Fibroblast of skin of left quadriceps (primary cell): Measurements from ENCODE around the gene MFSD2B.
A peak's percentile ranks its signal among the peaks of the same experiment; 100 is the strongest.
"Not testable (repeated sequence)": the region's sequence is repeated elsewhere in the genome, so short reads cannot be mapped to it uniquely, and the experiment has no call there.

Experiments
- DNase-seq, 2 experiments: peaks; one replicate each; pipeline ENCODE4 v3.0.0-alpha.2; 2013; ENCODE audit warnings: low read depth in 2 of 2

The MFSD2B gene, protein sequence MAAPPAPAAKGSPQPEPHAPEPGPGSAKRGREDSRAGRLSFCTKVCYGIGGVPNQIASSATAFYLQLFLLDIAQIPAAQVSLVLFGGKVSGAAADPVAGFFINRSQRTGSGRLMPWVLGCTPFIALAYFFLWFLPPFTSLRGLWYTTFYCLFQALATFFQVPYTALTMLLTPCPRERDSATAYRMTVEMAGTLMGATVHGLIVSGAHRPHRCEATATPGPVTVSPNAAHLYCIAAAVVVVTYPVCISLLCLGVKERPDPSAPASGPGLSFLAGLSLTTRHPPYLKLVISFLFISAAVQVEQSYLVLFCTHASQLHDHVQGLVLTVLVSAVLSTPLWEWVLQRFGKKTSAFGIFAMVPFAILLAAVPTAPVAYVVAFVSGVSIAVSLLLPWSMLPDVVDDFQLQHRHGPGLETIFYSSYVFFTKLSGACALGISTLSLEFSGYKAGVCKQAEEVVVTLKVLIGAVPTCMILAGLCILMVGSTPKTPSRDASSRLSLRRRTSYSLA

DNA sequence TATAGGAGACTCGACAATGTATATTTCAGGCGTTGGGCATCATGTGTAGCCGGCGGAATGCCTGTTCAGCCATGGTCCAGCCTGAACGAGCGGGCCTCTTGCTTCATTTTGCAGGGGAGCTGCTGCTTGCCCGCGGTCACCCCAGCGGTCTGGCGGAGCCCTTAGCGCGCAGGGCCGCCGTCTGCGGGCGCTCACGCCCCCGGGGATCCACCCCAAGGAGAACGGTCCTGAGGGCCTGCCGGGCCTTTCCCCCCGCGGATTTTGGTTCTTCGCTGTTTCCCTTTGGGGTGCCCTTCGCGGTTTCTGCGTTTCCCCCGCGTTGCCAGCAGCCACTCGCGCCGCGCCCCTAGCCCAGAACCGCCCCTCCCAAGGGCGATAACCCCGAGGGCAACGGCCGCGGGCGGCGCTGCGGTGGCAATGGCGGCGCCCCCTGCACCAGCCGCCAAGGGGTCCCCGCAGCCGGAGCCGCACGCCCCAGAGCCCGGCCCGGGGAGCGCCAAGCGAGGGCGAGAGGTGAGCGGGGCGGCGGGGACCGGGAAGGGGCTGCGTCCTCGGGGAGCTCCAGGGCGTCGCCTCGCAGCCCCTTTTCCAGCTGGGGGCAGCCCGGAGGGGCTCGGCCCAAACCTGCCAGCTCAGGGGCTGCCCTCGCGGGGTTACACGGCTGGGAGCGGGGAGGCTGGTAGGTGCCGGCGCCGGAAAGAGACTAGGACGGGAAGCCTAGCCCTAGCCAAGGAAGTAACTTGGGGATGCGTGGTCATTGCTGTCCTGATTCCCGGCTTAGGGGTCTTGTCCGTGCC, at the start of gene MFSD2B:
Gene MFSD2B, plus strand, starts transcription at position 406 of the 797 bp plus-strand sequence. Its CDS starts 12 bp downstream, at position 418.
- no peak for DNase-seq

DNA sequence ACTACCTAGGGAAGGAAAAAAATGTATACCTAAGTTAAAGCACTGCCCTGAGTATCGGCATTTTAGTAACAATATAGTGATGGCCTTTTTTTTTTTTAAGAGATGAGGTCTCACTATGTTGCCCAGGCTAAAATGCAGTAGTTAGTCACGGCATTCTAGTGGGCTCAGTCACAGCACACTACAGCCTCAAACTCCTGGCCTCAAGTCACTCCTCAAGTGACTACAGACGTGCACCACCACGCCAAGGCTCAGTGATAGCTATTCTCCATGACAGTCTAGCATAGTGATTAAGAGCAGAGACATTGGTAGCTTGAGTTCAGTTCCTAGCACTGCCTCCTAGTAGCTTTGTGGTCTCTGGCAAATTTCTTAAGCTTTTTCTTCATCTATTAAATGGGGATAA, 42.0 kb upstream of the MFSD2B start:
- no peak for DNase-seq

DNA sequence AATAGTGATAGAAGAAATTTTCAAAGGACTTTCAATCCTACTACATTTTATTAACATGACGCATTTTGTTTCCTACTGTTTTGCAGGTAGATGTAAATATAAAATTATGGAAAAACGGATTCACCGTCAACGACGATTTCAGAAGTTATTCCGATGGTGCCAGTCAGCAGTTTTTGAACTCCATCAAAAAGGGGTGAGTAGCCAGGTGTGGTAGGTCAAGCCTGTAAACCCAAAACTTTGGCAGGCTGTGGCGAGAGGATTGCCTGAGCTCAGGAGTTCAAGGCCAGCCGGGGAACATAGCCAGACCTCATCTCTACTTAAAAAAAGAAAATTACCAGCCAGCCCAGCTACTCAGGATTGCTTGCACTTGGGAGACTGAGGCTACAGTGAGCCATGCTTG, 33.0 kb upstream of the MFSD2B start:
- DNase-seq, result no peak

DNA sequence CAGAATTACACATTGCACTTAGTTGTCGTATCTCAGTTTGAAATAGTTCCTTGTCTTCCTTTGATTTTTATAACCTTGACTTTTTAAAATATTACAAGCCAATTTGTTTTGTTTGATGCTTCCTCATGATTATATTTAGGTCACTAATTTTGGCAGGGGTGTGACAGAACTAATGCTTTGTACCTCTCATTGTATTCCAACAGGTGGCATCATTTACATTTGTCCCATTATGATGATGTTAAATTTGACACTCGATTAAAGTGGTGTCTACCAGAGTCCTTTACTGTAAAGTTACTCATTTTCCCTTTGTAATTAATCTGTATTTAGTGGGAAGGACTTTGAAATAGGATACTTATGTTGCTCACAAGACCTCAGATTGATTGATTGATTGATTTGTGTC, 21.5 kb upstream of the MFSD2B start:
- no peak for DNase-seq

DNA sequence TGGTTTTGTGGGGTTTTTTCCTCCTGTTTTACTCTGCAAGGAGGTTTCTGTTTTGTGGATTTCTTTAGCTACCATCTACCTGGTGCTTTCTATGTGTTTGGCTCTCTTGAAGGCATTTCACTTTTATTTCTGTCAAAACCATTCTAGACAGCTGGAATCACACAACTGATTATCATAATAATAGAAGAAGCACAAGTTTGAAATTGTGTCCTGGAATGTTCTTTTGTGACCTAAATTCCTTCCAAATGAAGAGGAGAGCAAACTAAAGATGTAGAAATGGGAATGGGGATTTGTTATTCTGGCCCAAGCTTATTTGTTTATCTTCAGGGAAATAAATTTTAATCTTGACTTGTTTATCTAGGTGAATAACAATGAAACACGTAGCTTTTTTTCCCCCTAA, 17.0 kb upstream of the MFSD2B start:
- DNase-seq, result no peak

DNA sequence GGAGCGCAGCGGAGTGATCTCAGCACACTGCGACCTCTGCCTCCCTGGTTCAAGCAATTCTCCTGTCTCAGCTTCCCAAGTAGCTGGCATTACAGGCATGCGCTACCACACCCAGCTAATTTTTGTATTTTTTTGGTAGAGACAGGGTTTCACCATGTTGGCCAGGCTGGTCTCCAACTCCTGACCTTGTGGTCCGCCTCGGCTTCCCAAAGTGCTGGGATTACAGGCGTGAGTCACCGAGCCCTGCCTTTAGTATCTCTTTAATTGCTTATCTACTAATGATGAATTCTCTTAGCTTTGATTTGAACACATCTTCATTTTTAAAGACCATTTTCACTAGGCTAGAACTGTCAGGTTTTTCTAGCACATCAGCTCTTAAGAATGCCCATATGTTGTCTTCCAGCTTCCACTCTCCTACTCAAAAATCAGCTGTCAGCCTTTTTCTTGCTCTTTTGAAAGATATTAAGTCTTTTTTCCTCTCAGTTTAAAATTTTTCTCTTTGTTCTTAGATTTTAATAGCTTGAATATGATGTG, 16.1 kb upstream of the MFSD2B start:
- DNase-seq, result no peak

DNA sequence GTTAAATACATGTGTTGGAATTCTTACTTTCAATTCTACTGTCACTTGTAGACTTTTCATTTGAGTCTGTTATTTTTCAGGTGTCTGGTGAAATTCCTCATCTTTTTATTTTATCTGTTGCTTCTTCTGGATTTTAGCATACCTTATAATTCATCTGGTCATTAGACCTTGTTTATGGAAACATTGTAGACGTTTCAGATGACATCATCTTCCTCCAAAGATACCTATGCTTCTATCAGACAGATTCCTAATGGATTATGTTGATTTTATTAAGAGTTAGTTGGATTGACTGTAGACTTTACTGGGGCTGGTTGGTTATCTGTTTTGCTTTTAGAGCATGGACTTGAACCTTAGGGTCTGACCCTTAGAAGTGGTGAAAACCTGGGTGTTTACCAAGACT, 15.3 kb upstream of the MFSD2B start:
- no peak for DNase-seq

DNA sequence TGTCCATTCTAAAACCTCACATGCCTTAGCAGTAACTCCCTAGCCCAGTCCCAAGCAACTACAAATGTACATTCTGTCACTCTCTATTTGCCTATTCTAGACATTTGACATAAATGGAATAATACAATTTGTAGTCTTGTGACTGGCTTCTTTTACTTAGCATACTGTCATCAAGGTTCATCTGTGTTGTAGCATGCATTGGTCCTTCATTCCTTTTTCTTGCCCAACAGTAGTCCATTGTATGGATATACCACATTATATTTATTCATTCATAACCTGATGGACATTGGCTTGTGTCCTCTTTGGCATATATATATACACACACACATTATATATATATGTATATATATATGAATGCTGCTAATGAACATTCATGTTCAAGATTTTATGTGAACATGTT, 2.2 kb upstream of the MFSD2B start:
- no peak for DNase-seq

DNA sequence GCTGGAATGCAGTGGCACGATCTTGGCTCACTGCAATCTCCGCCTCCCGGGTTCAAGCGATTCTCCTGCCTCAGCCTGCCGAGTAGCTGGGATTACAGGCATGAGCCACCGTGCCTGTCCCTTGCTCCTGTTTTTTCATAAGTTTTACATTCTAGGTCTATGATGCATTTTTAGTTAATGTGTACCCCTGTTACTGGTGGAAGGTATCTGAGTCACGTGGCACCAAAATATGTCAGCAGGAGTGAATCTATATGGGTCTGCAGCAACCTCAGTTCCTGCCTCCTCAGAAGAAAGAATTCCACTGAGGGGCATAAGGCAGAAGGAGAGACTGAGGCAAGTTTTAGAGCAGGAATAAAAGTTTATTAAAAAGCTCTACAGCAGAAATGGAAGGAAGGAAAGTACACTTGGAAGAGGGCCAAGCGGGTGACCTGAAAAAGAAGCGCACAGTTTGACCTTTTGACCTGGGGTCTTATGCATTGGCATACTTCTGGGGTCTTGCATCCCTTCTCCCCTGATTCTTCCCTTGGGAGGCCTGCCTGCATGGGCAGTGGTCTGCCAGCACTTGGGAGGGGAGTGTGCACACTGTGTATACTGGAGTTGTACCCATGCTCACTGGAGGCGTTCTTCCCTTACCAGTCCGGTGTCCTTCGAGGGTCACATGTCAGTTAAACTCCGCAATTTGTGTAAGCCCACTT, 1.1 kb upstream of the MFSD2B start:
- no peak for DNase-seq

DNA sequence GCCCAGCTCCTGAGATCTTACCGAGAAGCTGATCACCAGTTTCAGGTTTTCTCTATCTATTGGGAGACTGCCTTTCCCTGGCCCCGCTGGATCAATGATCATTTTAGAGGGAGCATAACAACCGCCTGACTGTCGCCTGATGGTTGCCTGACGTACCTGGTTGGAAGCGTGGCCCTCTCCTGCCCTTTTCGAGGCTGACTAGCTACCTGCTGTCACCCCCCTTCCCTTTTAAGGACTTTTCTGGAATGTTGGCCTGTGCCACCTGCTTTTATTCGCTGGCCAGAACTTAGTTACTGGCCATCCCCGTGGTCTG, 562 bp upstream of the MFSD2B start:
- no peak for DNase-seq

DNA sequence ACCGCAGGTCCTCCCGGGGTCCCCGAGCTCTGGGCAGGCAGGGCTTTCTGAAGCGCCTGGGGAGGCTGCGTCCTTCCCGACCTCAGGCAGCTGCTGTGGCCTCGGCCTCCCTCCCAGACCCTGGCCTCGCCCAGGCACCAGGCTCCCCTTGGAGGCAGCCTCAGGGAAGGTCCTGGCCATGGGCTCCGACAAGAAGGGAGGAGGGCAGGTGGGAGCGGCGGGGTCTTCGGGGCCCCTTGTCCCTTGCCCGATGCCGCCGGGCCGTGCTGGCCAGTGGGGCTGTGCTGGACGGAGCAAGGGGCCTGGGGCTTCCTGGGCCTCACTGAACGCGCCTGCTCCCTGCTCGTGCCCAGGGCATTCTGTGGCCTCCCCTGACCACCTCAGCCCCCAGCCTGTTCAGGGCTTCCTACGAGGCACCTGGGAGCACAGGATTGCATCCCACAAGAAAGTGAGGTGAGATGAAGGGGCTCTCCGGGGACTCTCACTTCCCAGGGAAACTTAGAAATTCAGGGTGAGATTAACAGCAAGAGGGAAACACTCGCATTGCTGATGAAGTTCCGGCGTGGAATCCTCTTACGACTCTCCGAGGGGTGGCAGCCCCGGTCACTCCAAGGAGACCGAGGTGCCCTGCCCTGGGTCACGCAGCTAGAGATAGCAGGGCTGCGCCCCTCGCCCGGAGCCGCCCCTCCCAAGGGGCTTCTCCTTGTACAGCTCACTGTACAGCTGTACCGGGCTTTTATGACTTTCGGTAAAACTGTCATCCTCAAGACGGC, 778 bp downstream of the MFSD2B start:
- DNase-seq, result no peak

DNA sequence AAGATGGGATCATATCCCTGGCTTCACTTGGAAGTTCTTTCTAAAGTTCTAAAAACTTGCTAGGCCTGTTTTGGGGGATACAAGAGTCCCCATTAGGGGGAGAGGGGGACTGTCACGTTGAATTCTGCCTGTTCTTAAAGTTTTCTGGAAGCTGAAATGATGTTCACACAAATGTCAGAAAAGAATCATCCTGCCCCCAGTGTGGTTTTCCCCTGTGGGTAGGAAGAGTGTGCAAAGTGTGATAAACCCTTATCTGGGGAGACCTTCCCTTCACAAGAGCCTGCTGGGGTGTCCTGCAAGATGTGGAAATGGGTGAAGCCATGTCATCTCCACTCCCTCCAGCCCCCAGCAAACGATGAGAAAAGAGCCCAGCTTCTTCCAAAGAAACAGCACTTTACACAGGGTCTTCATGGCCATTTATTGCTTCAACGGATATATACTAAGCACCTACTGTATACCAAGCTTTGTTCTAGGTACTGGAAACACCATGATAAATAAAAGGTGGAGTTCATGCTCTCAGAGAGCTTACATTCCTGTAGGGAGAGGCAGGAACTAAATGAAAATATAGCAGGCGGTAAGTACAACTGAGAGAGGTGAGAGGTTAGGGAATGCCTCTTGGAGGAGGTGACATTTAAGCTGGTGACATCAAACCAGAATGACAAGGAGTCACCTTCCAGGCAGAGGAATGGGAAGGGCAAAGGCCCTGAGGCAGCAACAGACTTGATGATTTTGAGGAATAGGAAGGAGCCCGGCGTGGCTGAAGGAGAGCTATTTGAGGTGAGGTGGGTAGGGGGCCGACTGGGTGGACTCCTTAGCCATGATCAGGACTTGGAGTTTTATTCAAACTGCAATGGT, 1.6 kb downstream of the MFSD2B start:
- no peak for DNase-seq

DNA sequence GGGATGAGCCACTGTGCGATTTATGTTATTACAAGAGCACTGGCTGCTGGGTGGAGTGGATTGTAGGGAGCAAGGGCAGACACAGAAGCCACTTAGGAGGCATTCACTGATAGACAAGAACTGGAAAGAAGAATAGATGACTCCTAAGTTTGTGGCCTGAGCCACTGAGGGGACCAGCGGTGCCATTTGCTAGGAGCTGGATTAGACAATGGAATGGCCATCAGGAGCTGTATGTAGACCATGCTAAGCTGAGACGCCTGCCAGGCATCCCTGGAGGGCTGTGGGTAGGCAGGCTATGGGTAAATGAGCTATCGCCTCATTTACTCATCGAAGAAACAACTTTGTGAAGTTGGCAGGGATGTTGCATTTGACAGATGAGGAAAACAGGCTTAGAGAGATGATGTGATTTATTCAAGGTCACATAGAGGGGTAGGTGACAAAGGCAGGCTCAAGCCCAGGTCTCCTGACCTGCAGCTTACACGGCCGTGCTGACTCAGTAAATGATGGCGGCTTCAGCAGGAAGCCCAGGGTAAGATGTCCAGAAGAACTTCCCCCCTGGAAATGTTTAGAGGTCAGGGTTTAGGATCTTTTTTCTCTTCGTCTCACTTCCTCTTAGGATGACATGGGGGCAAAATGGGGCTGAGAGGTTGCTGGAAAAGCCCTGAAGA, 2.8 kb downstream of the MFSD2B start:
- no peak for DNase-seq

DNA sequence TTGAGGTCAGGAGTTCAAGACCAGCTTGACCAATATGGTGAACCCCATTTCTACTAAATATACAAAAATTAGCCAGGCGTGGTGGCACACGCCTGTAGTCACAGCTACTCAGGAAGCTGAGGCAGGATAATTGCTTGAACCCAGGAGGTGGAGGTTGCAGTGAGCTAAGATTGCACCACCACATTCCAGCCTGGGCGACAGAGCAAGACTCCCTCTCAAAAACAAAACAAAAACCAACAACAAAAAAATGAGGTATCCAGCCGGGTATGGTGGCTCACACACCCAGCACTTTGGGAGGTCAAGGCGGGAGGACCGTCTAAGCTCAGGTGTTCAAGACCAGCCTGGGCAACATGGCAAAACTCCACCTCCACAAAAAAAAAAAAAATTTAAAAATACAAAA, 5.0 kb downstream of the MFSD2B start:
- DNase-seq, result not testable (repeated sequence)

DNA sequence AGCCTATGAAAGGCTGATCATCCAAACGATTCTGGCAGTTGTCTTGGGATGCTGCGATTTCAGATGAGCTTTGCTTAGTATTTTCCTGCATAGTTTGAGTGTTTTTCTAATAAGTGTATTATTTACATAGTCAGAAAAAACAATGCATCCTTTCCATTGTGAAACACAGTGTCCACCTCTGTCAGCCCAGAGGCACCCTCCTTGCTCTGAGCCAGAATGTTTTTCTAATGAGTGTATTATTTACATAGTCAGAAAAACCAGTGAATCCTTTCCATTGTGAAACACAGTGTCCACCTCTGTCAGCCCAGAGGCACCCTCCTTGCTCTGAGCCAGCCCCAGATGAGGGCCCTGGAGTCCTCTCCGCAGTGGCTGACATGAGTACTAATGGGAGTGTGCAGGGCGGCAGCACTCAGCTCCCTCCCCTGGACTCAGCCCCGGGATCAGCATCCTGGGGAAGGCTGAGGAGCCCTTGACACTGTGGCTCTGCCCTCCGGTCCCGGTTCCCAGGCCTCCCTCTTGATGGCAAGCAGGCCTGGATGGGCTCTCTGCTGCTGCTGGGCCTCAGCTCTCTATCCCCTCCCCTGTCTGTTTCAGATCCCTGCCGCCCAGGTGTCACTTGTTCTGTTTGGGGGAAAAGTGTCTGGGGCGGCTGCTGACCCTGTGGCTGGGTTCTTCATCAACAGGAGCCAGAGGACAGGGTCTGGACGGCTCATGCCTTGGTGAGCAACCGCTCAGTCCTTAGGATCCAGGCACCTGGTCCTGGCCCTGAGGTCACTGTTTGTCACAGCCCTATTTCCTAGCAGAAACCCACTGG, 5.9 kb downstream of the MFSD2B start:
- DNase-seq, result peak; percentile 14 to 20

DNA sequence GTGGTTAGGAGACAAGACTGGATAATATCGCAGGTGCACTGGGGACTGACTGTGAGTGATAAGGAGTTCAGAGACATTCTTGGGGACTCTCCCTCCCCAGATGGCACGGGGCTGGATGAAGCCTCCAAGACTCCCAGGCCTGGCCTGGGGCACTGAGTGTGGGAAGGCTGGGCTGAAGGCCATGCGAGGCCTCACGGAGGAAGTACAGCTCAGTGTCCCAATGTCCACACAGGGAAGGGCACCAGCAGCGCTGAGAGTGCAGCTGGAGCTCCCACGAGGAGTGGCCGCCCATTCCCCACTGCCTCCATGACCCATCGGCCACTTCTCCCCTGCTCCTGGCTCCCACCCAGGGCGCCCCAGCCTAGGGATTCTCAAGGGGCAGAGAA, 6.5 kb downstream of the MFSD2B start:
- DNase-seq, result no peak

DNA sequence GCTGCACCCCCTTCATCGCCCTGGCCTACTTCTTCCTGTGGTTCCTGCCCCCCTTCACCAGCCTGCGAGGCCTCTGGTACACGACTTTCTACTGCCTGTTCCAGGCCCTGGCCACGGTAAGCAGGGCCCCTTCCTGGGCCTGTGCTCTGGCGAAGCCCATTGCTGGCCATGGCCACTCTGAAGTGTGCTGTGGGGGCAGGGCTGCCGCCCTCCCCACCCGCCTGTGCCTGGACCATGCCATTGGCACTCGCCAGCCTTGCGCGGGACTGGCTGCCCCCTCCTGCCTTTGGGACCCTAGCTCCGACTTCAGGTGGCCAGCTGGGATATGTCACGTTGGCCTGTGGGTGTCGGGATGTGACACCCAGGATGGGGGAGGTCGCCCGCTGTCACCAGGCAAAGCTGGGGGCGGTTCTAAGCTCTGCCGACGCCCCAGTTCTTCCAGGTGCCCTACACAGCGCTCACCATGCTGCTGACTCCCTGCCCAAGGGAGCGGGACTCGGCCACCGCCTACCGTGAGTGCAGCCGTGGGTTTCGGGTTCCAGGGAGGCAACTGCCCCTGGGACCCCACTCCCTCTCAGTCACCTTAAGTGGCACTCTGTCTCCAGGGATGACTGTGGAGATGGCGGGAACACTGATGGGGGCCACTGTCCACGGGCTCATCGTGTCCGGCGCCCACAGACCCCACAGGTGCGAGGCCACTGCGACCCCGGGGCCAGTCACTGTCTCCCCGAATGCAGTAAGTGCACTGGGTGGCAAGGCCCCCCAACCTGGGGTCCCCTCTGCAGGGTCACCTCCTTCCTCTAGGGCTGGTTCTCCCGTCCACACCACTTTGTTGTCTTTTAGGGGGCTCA, 7.2 kb downstream of the MFSD2B start:
- DNase-seq, result no peak

DNA sequence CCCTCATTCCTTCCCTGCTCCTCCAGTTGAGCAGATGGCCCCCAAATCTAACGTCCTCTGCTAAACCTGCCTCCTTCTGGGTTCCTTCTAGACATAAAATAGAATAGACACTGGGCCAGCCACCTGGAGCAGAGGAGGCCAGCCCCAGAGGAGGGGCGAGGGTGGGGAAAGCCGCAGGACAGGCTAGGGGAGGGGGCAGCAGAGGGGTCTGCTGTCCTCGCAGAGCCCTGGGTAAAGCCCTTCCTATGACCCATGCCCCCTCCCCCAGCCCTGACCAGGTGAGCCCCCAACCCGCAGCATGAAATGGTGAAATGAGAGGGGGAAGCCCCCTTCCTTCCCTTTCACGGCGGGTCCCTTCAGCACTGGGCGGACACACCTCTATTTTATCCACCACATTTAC, 7.8 kb downstream of the MFSD2B start:
- DNase-seq, result no peak
